NCI-H460 (cell line): ENCODE results near the gene SAAL1. TPM values are rescaled to one million over a fixed set of nuclear protein-coding genes. Genes with fewer than 3 reads are reported as not detected.
A peak's percentile ranks its signal among the peaks of the same experiment; 100 is the strongest.

Source experiments
- DNase-seq: peaks from one replicate; pipeline ENCODE4 v3.0.0-alpha.2; 2016; ENCODE audit warnings: low read depth; ENCODE audit errors: extremely low read depth
- total RNA-seq: library from RNA; depleted of rRNA; stranded (reverse); fragments of >200 nt; shearing (Covaris generic); gene quantifications from 2 replicates; pipeline ENCODE4 v1.2.3, GENCODE V29; 2014

Gene SAAL1
- total RNA-seq, 1 experiment from 2014 or later = 23.4 TPM

GRCh38 chr11:18088366-18088765, 17.5 kb downstream of the SAAL1 start:
- DNase-seq = no peak

- DNase-seq = no peak
Measured at GRCh38 chr11:18081551-18081950, 24.3 kb downstream of the SAAL1 start.

- DNase-seq = no peak
Measured at GRCh38 chr11:18080451-18080850, 25.4 kb downstream of the SAAL1 start.

- no peak for DNase-seq
Measured at GRCh38 chr11:18078909-18079308, 27.0 kb downstream of the SAAL1 start.

- no peak for DNase-seq
Measured at GRCh38 chr11:18075444-18075843, 30.4 kb downstream of the SAAL1 start.

GRCh38 chr11:18071098-18071705, 34.7 kb downstream of the SAAL1 start:
- DNase-seq = no peak

GRCh38 chr11:18067372-18067771, 38.5 kb downstream of the SAAL1 start:
- DNase-seq = no peak

GRCh38 chr11:18066626-18067025, 39.3 kb downstream of the SAAL1 start:
- DNase-seq = no peak

- no peak for DNase-seq
Measured at GRCh38 chr11:18065572-18065971, 40.3 kb downstream of the SAAL1 start.

GRCh38 chr11:18064450-18065054, 41.3 kb downstream of the SAAL1 start:
- DNase-seq = no peak

- no peak for DNase-seq
Measured at GRCh38 chr11:18063862-18064434, 41.9 kb downstream of the SAAL1 start.

GRCh38 chr11:18063125-18063524, 42.8 kb downstream of the SAAL1 start:
- no peak for DNase-seq

GRCh38 chr11:18061351-18061750, 44.5 kb downstream of the SAAL1 start:
- DNase-seq = no peak

GRCh38 chr11:18056561-18057181, 49.2 kb downstream of the SAAL1 start:
- no peak for DNase-seq

GRCh38 chr11:18054511-18055103, 51.3 kb downstream of the SAAL1 start:
- DNase-seq = no peak

GRCh38 chr11:18050848-18051247, 55.0 kb downstream of the SAAL1 start:
- no peak for DNase-seq

- DNase-seq = peak; percentile 1
Measured at GRCh38 chr11:18046116-18046777, 59.6 kb downstream of the SAAL1 start, which contains the start of gene TPH1. TSS of gene TPH1 (minus strand) at chr11:18046269. CDS start at chr11:18040762, 5,507 bp downstream.

- no peak for DNase-seq
Measured at GRCh38 chr11:18036456-18036855, 69.4 kb downstream of the SAAL1 start.
